Stimulated activated memory B cell treated with anti-CD40 and anti-IgM and Interleukin-4, amounts not matched to agents 10 μg/mL and 1 μg/mL and 100 μg/mL, for 72 hours (primary cell): ENCODE results near the gene GGTA1.
"Not testable (repeated sequence)": the region's sequence is repeated elsewhere in the genome, so short reads cannot be mapped to it uniquely, and the experiment has no call there.

ENCODE experiments used
- ATAC-seq: fragments of 150-1000 bp; cut with Tn5 transposase; 2 replicates; pipeline ENCODE4 v1.10.0; 2021
- H3K27ac Mint-ChIP-seq: one replicate; pipeline ENCODE4 v1.8.0; 2022; ENCODE audit warnings: mild to moderate bottlenecking, mixed read lengths
- H3K27me3 Mint-ChIP-seq: one replicate; pipeline ENCODE4 v1.8.0; 2022; ENCODE audit warnings: mixed read lengths
- H3K36me3 Mint-ChIP-seq: one replicate; pipeline ENCODE4 v1.8.0; 2022; ENCODE audit warnings: mixed read lengths
- H3K4me1 Mint-ChIP-seq: one replicate; pipeline ENCODE4 v1.8.0; 2022; ENCODE audit warnings: mixed read lengths
- H3K4me3 Mint-ChIP-seq: one replicate; pipeline ENCODE4 v1.8.0; 2022; ENCODE audit warnings: mild to moderate bottlenecking, moderate library complexity, mixed read lengths
- H3K9me3 Mint-ChIP-seq: one replicate; pipeline ENCODE4 v1.8.0; 2022; ENCODE audit warnings: mixed read lengths

Gene GGTA1

DNA sequence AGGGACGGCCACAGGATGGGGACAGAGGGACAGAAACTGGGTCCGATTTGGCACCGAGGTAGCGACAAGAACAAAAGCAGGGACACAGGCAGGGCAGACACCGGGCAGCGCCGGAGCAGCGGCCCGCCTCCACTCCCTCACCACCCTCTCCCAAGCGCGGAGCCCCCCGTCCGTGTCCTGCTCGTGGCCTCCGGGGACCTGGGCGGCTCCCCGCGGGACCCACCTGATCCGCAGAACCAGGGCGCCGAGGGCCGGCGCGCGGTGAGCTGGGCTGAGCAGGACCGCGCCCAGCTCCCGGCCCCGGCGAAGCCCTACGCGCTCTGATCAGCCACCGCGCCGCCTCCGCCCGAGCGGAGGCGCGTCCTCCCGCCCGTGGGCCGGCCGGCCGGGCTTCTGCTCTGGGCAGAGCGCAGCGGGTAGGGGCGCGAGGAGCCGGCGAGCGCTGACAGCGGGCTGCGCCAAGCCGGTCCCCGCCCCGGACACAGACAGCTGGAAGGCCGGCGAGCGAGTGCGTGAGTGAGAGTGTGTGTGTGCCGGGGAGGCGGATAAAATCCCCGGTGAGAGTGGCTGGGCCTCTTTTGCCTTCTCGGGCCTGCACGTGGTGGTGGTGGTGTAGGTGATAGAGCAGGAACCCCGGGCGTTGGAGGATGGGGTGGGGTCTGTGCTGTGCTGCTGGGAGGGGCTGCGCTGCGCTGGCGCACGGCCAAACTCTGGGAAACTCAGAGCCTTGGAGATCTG is at the start of gene GGTA1:
TSS of gene GGTA1 (minus strand) at position 418 of the 738 bp plus-strand sequence. CDS start 31,922 bp downstream, outside the sequence.
- Mint-ChIP-seq H3K27ac (no peak within 1 kb of the TSS), H3K9me3 (peaks cover 9% of the 10 kb centered on the region), H3K36me3 (no peaks in the 10 kb centered on the region), H3K4me1 (peaks cover 30% of the 10 kb centered on the region), H3K27me3 (peaks cover 64% of the 10 kb centered on the region), H3K4me3 (peak within 1 kb of the TSS; percentile 80)
- ATAC-seq = peak; percentile 49

DNA sequence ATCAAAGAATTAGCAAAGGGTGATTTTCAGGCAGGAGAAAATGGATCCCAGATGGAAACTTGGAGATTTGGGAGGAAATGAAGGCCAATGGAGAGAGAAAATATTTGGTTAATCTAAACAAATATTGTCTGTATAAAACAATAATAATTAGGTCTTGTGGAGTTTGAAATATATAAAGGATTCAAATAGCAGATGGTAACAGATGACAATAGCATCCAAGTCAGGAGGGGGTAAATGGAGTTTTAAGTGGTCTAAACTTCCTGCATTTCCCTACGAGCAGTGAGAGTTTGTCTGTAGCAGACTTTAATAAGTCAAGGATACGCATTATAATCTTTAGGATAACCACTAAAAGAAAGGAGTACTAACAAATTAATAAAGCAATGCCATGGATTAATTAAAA is 49.0 kb upstream of the GGTA1 start:
- ATAC-seq = no peak
- H3K27ac Mint-ChIP-seq = no peak overlapping the region
- no peaks in the 10 kb centered on the region for H3K9me3 Mint-ChIP-seq
- H3K4me3 Mint-ChIP-seq = no peak overlapping the region
- H3K36me3 Mint-ChIP-seq = no peaks in the 10 kb centered on the region
- H3K4me1 Mint-ChIP-seq = no peaks in the 10 kb centered on the region
- H3K27me3 Mint-ChIP-seq = peaks cover 60% of the 10 kb centered on the region

GRCh38 chr9:121545875-121546423 is 46.3 kb upstream of the GGTA1 start:
- Mint-ChIP-seq H3K27me3 (peaks cover 53% of the 10 kb centered on the region), H3K9me3 (no peaks in the 10 kb centered on the region), H3K4me3 (no peak overlapping the region), H3K36me3 (no peaks in the 10 kb centered on the region), H3K27ac (no peak overlapping the region), H3K4me1 (no peaks in the 10 kb centered on the region)
- ATAC-seq = peak; percentile 87

DNA sequence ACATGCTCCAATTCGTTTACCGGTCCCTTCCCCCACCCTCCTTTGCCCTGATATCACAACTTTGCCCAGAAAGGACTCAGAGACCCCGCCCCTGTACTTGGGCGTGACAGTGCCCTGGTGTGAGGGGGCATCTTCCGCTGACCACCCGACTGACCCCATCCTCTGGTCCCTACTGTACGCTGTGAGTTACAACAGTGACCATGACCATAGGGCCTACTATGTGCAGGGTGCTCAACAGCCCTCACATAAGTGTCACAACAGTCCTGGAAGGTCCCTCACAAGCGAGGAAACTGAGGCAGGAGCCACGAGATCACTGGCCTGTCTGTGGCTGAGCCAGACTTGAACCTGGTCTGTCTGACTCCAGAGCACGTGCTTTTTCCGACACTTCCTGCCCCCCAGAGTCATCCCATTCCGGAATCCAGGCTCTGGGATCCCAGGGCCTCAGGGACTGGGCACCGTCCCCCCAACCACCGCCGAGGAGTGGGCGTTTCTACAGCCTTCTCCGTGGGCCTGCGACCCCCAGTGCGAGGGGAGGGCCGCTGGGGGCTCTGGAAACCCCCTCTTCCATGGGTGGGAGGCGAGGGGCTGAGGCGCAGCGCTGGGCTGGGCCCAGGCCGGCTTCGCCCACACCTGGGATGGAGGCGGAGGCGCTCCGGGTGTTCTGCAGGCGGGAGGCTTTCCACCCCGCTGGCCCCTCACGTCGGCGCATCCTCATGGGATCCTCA is 45.7 kb upstream of the GGTA1 start:
- Mint-ChIP-seq H3K9me3 (no peaks in the 10 kb centered on the region), H3K27me3 (peaks cover 50% of the 10 kb centered on the region), H3K4me3 (no peak overlapping the region), H3K4me1 (no peaks in the 10 kb centered on the region), H3K36me3 (no peaks in the 10 kb centered on the region), H3K27ac (no peak overlapping the region)
- no peak for ATAC-seq

DNA sequence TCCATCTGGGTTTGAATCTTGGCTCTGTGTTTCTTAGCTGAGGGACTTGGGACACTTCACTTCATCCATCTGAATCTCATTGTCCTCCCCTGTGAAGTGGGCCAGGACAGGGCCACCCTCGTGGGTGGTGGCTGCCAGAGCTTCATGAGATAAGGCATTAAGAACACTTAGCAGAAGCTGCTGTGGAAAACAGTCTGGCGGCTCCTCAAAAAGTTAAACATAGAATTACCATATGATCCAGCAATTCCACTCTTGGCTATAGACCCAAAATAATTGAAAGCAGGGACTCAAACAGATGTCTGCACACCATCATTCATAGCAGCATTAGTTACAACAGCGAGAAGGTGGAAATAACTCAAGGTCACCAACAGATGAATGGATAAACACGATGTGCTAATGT is 42.4 kb upstream of the GGTA1 start:
- H3K4me1 Mint-ChIP-seq = no peaks in the 10 kb centered on the region
- ATAC-seq = no peak
- H3K27ac Mint-ChIP-seq = no peak overlapping the region
- H3K9me3 Mint-ChIP-seq = no peaks in the 10 kb centered on the region
- peaks cover 30% of the 10 kb centered on the region for H3K27me3 Mint-ChIP-seq
- no peak overlapping the region for H3K4me3 Mint-ChIP-seq
- H3K36me3 Mint-ChIP-seq = no peaks in the 10 kb centered on the region

DNA sequence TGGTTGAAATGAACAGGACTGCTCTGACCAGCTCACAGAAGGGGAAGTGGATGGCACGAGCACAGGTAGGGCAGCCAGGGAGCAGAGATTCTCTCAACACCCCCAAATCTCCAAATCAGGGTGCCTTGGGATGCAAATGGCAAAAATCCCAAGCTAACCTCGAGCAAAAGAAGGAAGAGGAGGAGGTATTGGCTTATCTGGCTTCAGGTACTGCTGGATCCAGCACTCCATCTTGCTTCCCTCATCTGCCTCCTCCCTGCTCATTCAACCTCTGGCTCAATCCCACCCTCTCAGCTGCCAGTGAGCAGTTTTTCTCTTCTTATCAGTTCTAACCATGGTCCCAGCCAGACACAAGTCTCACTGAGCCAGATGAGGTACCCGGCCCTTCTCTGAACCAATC is 41.6 kb upstream of the GGTA1 start:
- Mint-ChIP-seq H3K4me3 (no peak overlapping the region), H3K27me3 (peaks cover 22% of the 10 kb centered on the region), H3K36me3 (no peaks in the 10 kb centered on the region), H3K9me3 (no peaks in the 10 kb centered on the region), H3K4me1 (no peaks in the 10 kb centered on the region), H3K27ac (no peak overlapping the region)
- ATAC-seq = no peak

- Mint-ChIP-seq H3K4me1 (no peaks in the 10 kb centered on the region), H3K9me3 (no peaks in the 10 kb centered on the region), H3K27ac (no peak overlapping the region), H3K27me3 (peaks cover 3% of the 10 kb centered on the region), H3K36me3 (no peaks in the 10 kb centered on the region), H3K4me3 (no peak overlapping the region)
- no peak for ATAC-seq
Measured at GRCh38 chr9:121538221-121538620, 38.6 kb upstream of the GGTA1 start.

GRCh38 chr9:121537283-121537682 is 37.6 kb upstream of the GGTA1 start:
- Mint-ChIP-seq H3K27ac (no peak overlapping the region), H3K4me1 (no peaks in the 10 kb centered on the region), H3K27me3 (peaks cover 9% of the 10 kb centered on the region), H3K36me3 (no peaks in the 10 kb centered on the region), H3K4me3 (no peak overlapping the region), H3K9me3 (no peaks in the 10 kb centered on the region)
- no peak for ATAC-seq

- H3K4me3 Mint-ChIP-seq = no peak overlapping the region
- ATAC-seq = no peak
- no peaks in the 10 kb centered on the region for H3K9me3 Mint-ChIP-seq
- no peaks in the 10 kb centered on the region for H3K4me1 Mint-ChIP-seq
- H3K27me3 Mint-ChIP-seq = peaks cover 20% of the 10 kb centered on the region
- H3K27ac Mint-ChIP-seq = no peak overlapping the region
- no peaks in the 10 kb centered on the region for H3K36me3 Mint-ChIP-seq
Measured at GRCh38 chr9:121532881-121533280, 33.2 kb upstream of the GGTA1 start.

DNA sequence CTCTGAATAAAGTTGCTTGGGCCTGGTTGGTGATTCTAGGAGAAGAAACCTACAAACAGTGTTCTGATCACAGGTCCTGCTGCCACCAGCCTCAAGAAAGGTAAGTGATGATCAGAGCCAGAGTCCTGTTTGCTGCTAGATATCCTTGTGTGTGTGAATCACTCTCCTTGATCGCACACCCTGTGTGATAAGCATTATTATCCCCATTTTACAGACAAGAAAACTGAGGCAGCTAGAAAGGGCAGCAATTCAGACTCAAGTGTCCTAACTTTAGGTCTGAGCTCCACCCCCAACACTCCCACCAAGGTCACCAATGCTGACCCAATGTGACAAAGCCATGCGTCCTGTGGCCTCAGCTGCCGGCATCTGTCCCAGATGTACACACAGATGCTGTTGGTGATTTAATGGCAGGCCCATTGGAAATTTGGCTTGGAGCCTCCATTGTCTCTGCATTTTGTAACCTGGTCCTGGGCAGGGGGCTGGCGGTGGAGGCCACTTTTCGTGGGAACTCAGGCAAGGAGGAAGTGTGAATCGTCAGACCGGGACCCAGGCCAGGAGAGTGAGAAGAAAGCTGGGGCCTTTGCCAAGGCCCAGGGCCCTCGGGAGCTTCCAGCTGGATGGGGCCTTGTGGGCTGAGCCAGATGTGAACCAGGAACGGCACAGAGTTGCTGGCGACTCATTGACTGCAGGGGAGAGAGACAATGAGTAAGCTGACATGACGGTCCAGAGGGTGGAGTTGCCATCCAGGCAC is 29.8 kb upstream of the GGTA1 start:
- Mint-ChIP-seq H3K27me3 (peaks cover 35% of the 10 kb centered on the region), H3K4me1 (no peaks in the 10 kb centered on the region), H3K27ac (no peak overlapping the region), H3K36me3 (peaks cover 6% of the 10 kb centered on the region), H3K4me3 (no peak overlapping the region), H3K9me3 (no peaks in the 10 kb centered on the region)
- no peak for ATAC-seq

DNA sequence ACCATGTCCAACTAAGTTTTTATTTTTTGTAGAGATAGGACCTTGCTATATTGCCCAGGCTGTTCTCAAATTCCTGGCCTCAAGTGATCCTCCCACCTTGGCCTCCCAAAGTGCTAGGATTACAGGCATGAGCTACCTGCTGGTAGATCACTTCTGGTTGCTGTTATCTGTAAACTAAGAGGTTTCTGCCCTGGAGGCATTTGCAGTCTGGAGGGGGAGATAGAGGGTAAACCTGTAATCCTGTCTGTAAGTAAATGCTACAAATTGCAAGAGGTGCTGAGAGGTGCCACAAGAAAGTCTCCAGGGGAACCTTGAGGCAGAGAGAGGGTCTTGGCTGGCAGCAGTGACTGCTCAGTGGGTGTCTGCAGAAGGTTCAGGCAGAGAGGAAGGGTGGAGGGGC is 29.0 kb upstream of the GGTA1 start:
- H3K36me3 Mint-ChIP-seq = peaks cover 6% of the 10 kb centered on the region
- no peak overlapping the region for H3K4me3 Mint-ChIP-seq
- no peak for ATAC-seq
- H3K4me1 Mint-ChIP-seq = no peaks in the 10 kb centered on the region
- H3K27me3 Mint-ChIP-seq = peaks cover 35% of the 10 kb centered on the region
- H3K27ac Mint-ChIP-seq = no peak overlapping the region
- H3K9me3 Mint-ChIP-seq = no peaks in the 10 kb centered on the region

DNA sequence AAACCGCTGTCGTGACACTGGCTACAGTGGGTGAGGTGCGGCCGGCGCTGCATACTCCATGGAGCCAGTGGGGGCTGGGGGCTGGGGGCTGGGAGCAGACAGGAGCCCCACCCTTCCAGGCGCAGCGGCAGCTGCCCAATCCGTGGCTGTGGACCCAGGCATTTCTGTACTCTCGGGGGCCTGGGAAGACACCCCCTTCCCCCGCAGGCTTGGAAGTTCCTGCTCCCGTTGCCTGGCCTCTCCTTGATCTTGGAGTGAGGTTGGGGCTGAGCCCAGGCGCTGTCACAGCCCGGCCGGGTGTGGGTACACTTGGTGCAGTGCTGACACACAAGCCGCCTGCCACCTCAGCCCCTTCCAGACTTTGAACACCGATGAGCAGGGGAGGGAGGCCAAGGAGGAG is 27.7 kb upstream of the GGTA1 start:
- no peak overlapping the region for H3K27ac Mint-ChIP-seq
- peaks cover 2% of the 10 kb centered on the region for H3K9me3 Mint-ChIP-seq
- no peak for ATAC-seq
- H3K36me3 Mint-ChIP-seq = peaks cover 9% of the 10 kb centered on the region
- H3K4me3 Mint-ChIP-seq = no peak overlapping the region
- no peaks in the 10 kb centered on the region for H3K4me1 Mint-ChIP-seq
- H3K27me3 Mint-ChIP-seq = peaks cover 26% of the 10 kb centered on the region

DNA sequence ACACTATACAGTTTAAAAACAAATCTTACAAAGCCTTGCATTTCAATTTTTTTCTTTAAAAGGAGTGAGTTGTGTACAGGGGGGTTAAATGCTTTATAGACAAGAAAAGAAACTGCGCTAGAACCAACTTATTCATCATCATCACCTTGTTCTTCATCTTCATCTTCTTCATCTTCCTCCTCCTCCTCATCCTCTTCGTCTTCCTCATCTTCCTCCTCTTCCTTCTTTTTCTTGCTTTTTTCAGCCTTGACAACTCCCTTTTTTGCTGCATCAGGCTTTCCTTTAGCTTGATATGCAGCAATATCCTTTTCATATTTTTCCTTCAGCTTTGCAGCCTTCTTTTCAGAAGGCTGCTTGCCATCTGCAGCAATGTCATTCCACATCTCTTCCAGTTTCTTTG is 20.0 kb upstream of the GGTA1 start:
- peaks cover 15% of the 10 kb centered on the region for H3K27me3 Mint-ChIP-seq
- not testable (repeated sequence) for ATAC-seq, H3K9me3 Mint-ChIP-seq, H3K36me3 Mint-ChIP-seq, H3K27ac Mint-ChIP-seq, H3K4me1 Mint-ChIP-seq, H3K4me3 Mint-ChIP-seq

- no peak overlapping the region for H3K27ac Mint-ChIP-seq
- H3K36me3 Mint-ChIP-seq = peaks cover 5% of the 10 kb centered on the region
- H3K4me1 Mint-ChIP-seq = no peaks in the 10 kb centered on the region
- H3K4me3 Mint-ChIP-seq = no peak overlapping the region
- peaks cover 9% of the 10 kb centered on the region for H3K9me3 Mint-ChIP-seq
- peaks cover 24% of the 10 kb centered on the region for H3K27me3 Mint-ChIP-seq
- ATAC-seq = no peak
Measured at GRCh38 chr9:121518634-121519033, 19.0 kb upstream of the GGTA1 start.

DNA sequence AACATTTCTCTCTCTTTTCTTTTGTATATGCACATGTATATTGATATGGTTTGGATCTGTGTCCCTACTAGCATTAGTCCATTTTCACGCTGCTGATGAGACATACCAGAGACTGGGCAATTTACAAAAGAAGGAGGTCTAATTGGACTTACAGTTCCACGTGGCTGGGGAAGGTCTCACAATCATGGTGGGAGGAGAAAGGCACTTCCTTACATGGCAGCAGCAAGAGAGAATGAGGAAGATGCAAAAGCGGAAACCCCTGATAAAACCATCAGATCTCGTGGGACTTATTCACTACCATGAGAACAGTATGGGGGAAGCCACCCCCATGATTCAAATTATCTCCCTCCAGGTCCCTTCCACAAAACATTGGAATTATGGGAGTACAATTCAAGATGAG is 13.5 kb upstream of the GGTA1 start:
- not testable (repeated sequence) for H3K27ac Mint-ChIP-seq, H3K4me1 Mint-ChIP-seq, ATAC-seq, H3K4me3 Mint-ChIP-seq, H3K9me3 Mint-ChIP-seq, H3K36me3 Mint-ChIP-seq
- H3K27me3 Mint-ChIP-seq = peaks cover 24% of the 10 kb centered on the region
